ENCODE data around the gene RPP40. TPM values are rescaled to one million over a fixed set of nuclear protein-coding genes. Genes with fewer than 3 reads are reported as not detected.

Gene RPP40
- total RNA-seq, 1 experiment from 2014 or later: 37.9 TPM

DNA sequence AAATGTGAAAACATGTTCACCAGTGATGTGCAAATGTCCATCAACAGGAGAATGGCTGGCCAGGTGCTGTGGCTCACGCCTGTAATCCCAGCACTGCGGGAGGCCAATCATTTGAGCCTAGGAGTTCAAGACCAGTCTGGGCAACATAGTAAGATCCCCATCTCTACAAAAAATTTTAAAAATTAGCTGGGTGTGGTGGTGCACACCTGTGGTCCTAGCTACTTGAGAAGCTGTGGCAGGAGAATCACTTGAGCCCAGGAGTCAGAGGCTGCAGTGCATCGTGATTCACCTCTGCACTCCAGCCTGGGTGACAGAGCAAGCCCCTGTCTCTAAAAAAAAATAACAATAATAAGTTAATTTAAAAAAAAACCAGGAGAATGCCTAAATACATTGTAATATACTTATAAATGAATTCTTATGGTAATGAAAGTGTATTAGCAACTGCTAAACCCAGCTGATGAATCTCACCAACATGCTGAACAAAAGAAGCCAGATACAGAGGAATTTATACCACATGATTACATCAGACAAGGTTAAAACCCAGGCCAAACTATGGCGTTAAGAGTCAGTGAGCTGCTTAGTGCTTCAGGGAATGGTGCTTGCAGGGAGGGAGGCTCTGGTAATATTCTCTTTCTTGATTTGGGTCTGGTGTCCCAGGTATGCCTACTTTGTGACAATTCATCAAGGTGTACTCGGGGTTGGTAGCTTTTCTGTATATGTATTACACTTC is 36.4 kb downstream of the RPP40 start:
- no peak overlapping the region for H3K9ac ChIP-seq (ENCODE audit: low read length)
- no peaks in the 10 kb centered on the region for H4K20me1 ChIP-seq (ENCODE audit: low read length)
- DNase-seq: no peak
- no peak overlapping the region for H3K4me2 ChIP-seq (ENCODE audit: low read length)
- ChIA-PET CTCF (no interaction called here), POLR2A (ENCODE audit: unreplicated experiment) (no interaction called here)
- no peaks in the 10 kb centered on the region for H3K36me3 ChIP-seq (ENCODE audit: low read depth, low read length)
- H3K27me3 ChIP-seq (ENCODE audit: low read length): no peaks in the 10 kb centered on the region
- no peak overlapping the region for H3K27ac ChIP-seq (ENCODE audit: low read length)
- no peaks in the 10 kb centered on the region for H3K9me2 ChIP-seq (replicated peaks; ENCODE audit: low read length)
- ATAC-seq: no peak
- no peak overlapping the region for H2AFZ ChIP-seq (ENCODE audit: low read length)
- H3F3A ChIP-seq (ENCODE audit: low read length, unreplicated experiment): no peaks in the 10 kb centered on the region
- TF ChIP-seq EZH2phosphoT487 (IDR thresholded peaks at IDR 0.05; ENCODE audit: borderline replicate concordance, low read length) (no peak), EZH2 (IDR thresholded peaks at IDR 0.05; ENCODE audit: low read length, unreplicated experiment) (no peak), CTCF (conservative IDR thresholded peaks at IDR 0.05; ENCODE audit: low read depth, low read length) (no peak)
- H3K4me1 ChIP-seq (ENCODE audit: insufficient read depth, low read length): no peaks in the 10 kb centered on the region
- BruUV-seq (replicated peaks): no TSS peak
- no peaks in the 10 kb centered on the region for H3K9me3 ChIP-seq (ENCODE audit: low read length)
- H3K79me2 ChIP-seq (ENCODE audit: low read length): no peaks in the 10 kb centered on the region
- intact Hi-C loops (cut with micrococcal nuclease): no loop called here
- H3K4me3 ChIP-seq (ENCODE audit: low read length): no peak overlapping the region

DNA sequence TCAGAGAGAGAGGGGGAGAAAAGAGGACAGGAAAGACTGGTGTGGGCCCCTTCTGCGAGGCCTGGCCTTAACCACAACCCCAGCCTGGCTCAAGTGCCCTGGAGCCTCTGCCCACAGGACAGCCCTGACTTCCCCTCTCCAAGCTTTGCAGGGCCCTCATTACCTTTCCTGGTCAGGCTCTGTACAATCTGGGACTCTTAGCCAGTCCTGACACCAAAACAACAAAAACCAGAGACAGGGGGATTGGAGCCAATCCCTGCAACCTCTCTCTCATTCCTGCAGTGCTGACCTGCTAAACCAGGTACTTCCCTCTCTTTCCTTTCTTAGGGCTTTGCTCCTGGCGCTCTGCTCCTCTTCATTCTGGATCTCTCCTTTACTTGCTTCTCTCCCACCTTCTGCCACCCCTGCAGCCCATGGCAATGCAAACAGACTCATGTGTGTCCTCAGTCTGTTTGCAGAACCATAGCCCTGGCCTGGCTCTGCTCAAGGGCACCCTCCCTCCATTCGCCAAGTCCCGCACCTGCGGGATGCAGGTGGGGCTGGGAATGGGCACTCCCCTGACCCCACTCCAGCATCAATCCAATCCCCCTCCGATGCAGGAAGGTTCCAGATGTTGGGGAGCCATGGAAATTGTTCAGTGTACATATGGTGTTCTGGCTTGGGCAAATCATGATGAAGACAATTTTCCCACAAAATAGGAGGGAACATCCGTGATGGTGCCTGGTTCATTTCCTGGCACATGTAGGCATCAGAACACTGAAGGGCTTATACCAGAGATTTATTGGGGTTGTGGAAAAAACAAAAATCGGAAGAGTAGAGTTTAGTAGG is 38.1 kb downstream of the RPP40 start:
- CTCF ChIA-PET: no interaction called here

More for the DNA sequence above, 38.1 kb downstream of the RPP40 start:
- no peak overlapping the region for H3K9ac ChIP-seq (ENCODE audit: low read length)
- H3F3A ChIP-seq (ENCODE audit: low read length, unreplicated experiment): no peaks in the 10 kb centered on the region
- TF ChIP-seq CTCF (conservative IDR thresholded peaks at IDR 0.05; ENCODE audit: low read depth, low read length): no peak
- no peak for TF ChIP-seq EZH2phosphoT487 (IDR thresholded peaks at IDR 0.05; ENCODE audit: borderline replicate concordance, low read length)
- TF ChIP-seq EZH2 (IDR thresholded peaks at IDR 0.05; ENCODE audit: low read length, unreplicated experiment): no peak
- no peak overlapping the region for H3K27ac ChIP-seq (ENCODE audit: low read length)
- H3K4me3 ChIP-seq (ENCODE audit: low read length): no peak overlapping the region
- intact Hi-C loops (cut with micrococcal nuclease): no loop called here
- no peaks in the 10 kb centered on the region for H3K9me2 ChIP-seq (replicated peaks; ENCODE audit: low read length)
- H3K4me2 ChIP-seq (ENCODE audit: low read length): no peak overlapping the region
- no peaks in the 10 kb centered on the region for H3K79me2 ChIP-seq (ENCODE audit: low read length)
- H4K20me1 ChIP-seq (ENCODE audit: low read length): no peaks in the 10 kb centered on the region
- no peak for ATAC-seq
- H3K36me3 ChIP-seq (ENCODE audit: low read depth, low read length): no peaks in the 10 kb centered on the region
- POLR2A ChIA-PET (ENCODE audit: unreplicated experiment): no interaction called here
- DNase-seq: no peak
- H3K9me3 ChIP-seq (ENCODE audit: low read length): no peaks in the 10 kb centered on the region
- no peaks in the 10 kb centered on the region for H3K4me1 ChIP-seq (ENCODE audit: insufficient read depth, low read length)
- H2AFZ ChIP-seq (ENCODE audit: low read length): no peak overlapping the region
- no peaks in the 10 kb centered on the region for H3K27me3 ChIP-seq (ENCODE audit: low read length)
- no TSS peak for BruUV-seq (replicated peaks)

Measured in PC-3 (cell line).